Stimulated activated CD8-positive, alpha-beta memory T cell treated with anti-CD3 and anti-CD28 coated beads, Interleukin-7, amount 100 ng/mL, for 1 hour (primary cell): ENCODE measurements around the gene SNX9.
"Not testable (repeated sequence)": the region's sequence is repeated elsewhere in the genome, so short reads cannot be mapped to it uniquely, and the experiment has no call there.

ENCODE experiments used
- DNase-seq, 2 donors: peaks; one replicate each; pipeline ENCODE4 v3.0.0-alpha.2; 2020; ENCODE audit warnings: low read depth in 2 of 2

The SNX9 gene

GRCh38 chr6:157953580-157954091 lies 130.6 kb downstream of the SNX9 start:
- no peak for DNase-seq

- DNase-seq: no peak
Observed at GRCh38 chr6:157954150-157955117, 131.4 kb downstream of the SNX9 start.

GRCh38 chr6:157955675-157956074 lies 132.6 kb downstream of the SNX9 start:
- no peak for DNase-seq

GRCh38 chr6:157956171-157956730 lies 133.2 kb downstream of the SNX9 start:
- DNase-seq: no peak

GRCh38 chr6:157959451-157960227 lies 136.6 kb downstream of the SNX9 start:
- DNase-seq: no peak

- DNase-seq: no peak
Observed at GRCh38 chr6:157961153-157961831, 138.2 kb downstream of the SNX9 start.

GRCh38 chr6:157961832-157962575 lies 139.0 kb downstream of the SNX9 start:
- DNase-seq: no peak

GRCh38 chr6:157962601-157963302 lies 139.7 kb downstream of the SNX9 start:
- no peak for DNase-seq

GRCh38 chr6:157964100-157964499 lies 141.1 kb downstream of the SNX9 start:
- DNase-seq: no peak

GRCh38 chr6:157965387-157965786 lies 142.3 kb downstream of the SNX9 start:
- no peak for DNase-seq

GRCh38 chr6:157966589-157966977 lies 143.5 kb downstream of the SNX9 start:
- DNase-seq: no peak

- no peak for DNase-seq
Observed at GRCh38 chr6:157967020-157967419, 144.0 kb downstream of the SNX9 start.

- no peak for DNase-seq
Observed at GRCh38 chr6:157967486-157967885, 144.4 kb downstream of the SNX9 start.

GRCh38 chr6:157972177-157972576 lies 149.1 kb downstream of the SNX9 start:
- DNase-seq: not testable (repeated sequence)

- no peak for DNase-seq
Observed at GRCh38 chr6:157974341-157974894, 151.4 kb downstream of the SNX9 start.

- no peak for DNase-seq
Observed at GRCh38 chr6:157974967-157975366, 151.9 kb downstream of the SNX9 start.

GRCh38 chr6:157975456-157975855 lies 152.4 kb downstream of the SNX9 start:
- no peak for DNase-seq

GRCh38 chr6:157976345-157977175 lies 153.5 kb downstream of the SNX9 start:
- no peak for DNase-seq
